Gastrocnemius medialis (tissue), 4 donors: ENCODE measurements around the gene RARA. TPM values are rescaled to one million over a fixed set of nuclear protein-coding genes. Genes with fewer than 3 reads are reported as not detected.

Experiments used
- ATAC-seq, 2 donors: fragments of 150-250 bp; one replicate each; pipeline ENCODE4 v1.9.1; 2016
- DNase-seq, 2 donors: peaks; one replicate each; pipeline ENCODE4 v3.0.0-alpha.2; 2019
- H3K27ac ChIP-seq, 4 donors: fragments of 200-600 bp; sonication (generic); 1 replicate in 1 of 4; 2 replicates in 3 of 4; pipeline ENCODE4 v1.5.1; 2016 to 2018; ENCODE audit warnings: mild to moderate bottlenecking in 2 of 4, moderate library complexity in 1 of 4
- H3K27me3 ChIP-seq, 3 donors: fragments of 200-600 bp; sonication (generic) in 2 of 3; 1 replicate in 1 of 3; 2 replicates in 2 of 3; pipeline versions ENCODE4 v1.5.1 to v1.6.0; 2016 to 2019; ENCODE audit warnings: mild to moderate bottlenecking in 1 of 3, moderate library complexity in 1 of 3
- H3K36me3 ChIP-seq, 2 donors: fragments of 200-600 bp; sonication (generic) in 1 of 2; one replicate each; pipeline ENCODE4 v1.5.1; 2017 to 2018
- H3K4me1 ChIP-seq, 2 donors: fragments of 200-600 bp; sonication (generic) in 1 of 2; one replicate each; pipeline ENCODE4 v1.5.1; 2016 to 2017; ENCODE audit warnings: mild to moderate bottlenecking in 2 of 2
- H3K4me3 ChIP-seq, 4 donors: fragments of 200-600 bp; sonication (generic) in 3 of 4; 1 replicate in 1 of 4; 2 replicates in 3 of 4; pipeline ENCODE4 v1.5.1; 2016 to 2019; ENCODE audit warnings: mild to moderate bottlenecking in 2 of 4
- H3K9me3 ChIP-seq, 3 donors: fragments of 200-600 bp; sonication (generic) in 2 of 3; 1 replicate in 1 of 3; 2 replicates in 2 of 3; pipeline ENCODE4 v1.5.1; 2016 to 2019
- POLR2A ChIP-seq, 2 donors: fragments of 450-650 bp; IDR thresholded peaks; one replicate each; pipeline ENCODE4 v1.6.1; 2017; ENCODE audit warnings: antibody characterized with exemption in 2 of 2, mild to moderate bottlenecking in 2 of 2, moderate library complexity in 2 of 2
- in situ Hi-C, 4 donors: fragments of 200-750 bp; cut with MboI; loops; one replicate each; pipeline versions ENCODE4 v1.15.0 to v1.8.0; 2017; ENCODE audit warnings: low sequenced_read_pairs in 4 of 4
- intact Hi-C: fragments of 100-400 bp; cut with DNase I; formaldehyde crosslinking; loops from one replicate; pipeline ENCODE4 v1.15.1; 2023; ENCODE audit warnings: low total_unique reads
- total RNA-seq, 4 donors: library from RNA; depleted of rRNA; stranded (reverse); fragments of >200 nt; gene quantifications; one replicate each; pipeline versions ENCODE4 v1.1.0 to v1.2.3, GENCODE V29; 2016
- TF ChIP-seq, protein P1 (sequence below), 5 experiments: fragments of 450-650 bp in 3 of 5; fragments of 200-600 bp in 2 of 5; sonication (generic) in 2 of 5; IDR thresholded peaks in 4 of 5; conservative IDR thresholded peaks in 1 of 5; 1 replicate in 4 of 5; 2 replicates in 1 of 5; pipeline ENCODE4 v1.5.1; 2016 to 2019; ENCODE audit warnings: antibody characterized with exemption in 5 of 5, mild to moderate bottlenecking in 3 of 5, moderate library complexity in 3 of 5

RARA gene
- total RNA-seq, 4 donors from 2014 or later, result 20.3 to 67.0 (median 48.4) TPM

DNA sequence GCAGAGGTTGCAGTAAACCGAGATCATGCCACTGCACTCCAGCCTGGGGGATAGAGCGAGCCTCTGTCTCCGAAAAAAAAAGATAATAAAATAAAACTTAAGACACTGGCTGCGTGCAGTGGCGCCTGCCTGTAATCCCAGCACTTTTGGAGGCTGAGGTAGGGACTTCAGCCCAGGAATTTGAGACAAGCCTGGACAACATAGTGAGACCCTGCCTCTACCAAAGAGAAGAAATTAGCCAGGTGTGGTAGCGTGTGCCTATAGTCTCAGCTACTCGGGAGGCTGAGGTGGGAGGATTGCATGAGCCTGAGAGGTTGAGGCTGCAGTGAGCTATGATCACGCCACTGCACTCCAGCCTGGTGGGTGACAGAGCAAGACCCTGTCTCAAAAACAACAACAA lies 26.6 kb downstream of the RARA start:
- no peaks in the 10 kb centered on the region for H3K9me3 ChIP-seq
- H3K36me3 ChIP-seq, result no peaks in the 10 kb centered on the region
- H3K27me3 ChIP-seq, result no peaks in the 10 kb centered on the region
- ATAC-seq (no peak), DNase-seq (no peak)
- in situ Hi-C loops, result no loop called here
- TF ChIP-seq POLR2A (IDR thresholded peaks at IDR 0.05), result peak in 1 of 2 donors; percentile 13
- TF ChIP-seq, protein P1, sequence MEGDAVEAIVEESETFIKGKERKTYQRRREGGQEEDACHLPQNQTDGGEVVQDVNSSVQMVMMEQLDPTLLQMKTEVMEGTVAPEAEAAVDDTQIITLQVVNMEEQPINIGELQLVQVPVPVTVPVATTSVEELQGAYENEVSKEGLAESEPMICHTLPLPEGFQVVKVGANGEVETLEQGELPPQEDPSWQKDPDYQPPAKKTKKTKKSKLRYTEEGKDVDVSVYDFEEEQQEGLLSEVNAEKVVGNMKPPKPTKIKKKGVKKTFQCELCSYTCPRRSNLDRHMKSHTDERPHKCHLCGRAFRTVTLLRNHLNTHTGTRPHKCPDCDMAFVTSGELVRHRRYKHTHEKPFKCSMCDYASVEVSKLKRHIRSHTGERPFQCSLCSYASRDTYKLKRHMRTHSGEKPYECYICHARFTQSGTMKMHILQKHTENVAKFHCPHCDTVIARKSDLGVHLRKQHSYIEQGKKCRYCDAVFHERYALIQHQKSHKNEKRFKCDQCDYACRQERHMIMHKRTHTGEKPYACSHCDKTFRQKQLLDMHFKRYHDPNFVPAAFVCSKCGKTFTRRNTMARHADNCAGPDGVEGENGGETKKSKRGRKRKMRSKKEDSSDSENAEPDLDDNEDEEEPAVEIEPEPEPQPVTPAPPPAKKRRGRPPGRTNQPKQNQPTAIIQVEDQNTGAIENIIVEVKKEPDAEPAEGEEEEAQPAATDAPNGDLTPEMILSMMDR (IDR thresholded peaks at IDR 0.05 in 4 of 5, conservative IDR thresholded peaks at IDR 0.05 in 1 of 5), result no peak
- H3K4me1 ChIP-seq, result peaks cover 89 to 95% of the 10 kb centered on the region in 2 donors
- H3K4me3 ChIP-seq, result no peak overlapping the region
- peak overlapping the region; percentile 95 to 100 (median 98) for H3K27ac ChIP-seq
- intact Hi-C loops, result no loop called here

DNA sequence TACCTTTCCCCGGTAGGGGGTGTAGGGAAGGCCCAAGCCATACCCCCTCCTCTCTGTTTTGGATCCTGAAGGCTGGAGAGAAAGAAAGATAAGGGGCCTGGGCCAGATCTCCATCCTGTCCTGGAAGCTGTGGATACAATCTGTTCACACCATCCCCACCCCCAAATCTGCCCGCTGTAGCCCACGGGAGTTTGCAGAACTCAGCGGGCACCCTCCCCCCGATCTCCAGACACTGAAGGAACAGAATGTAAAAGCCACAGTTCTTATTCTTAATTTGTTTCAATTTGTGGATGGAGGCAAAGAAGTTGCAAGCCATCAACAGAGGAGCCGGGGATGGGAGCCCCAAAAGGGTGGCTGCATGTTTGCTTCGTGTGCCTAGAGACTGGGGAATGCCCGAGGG lies 28.4 kb downstream of the RARA start:
- Histone ChIP-seq H3K4me3 (no peak overlapping the region), H3K9me3 (no peaks in the 10 kb centered on the region), H3K4me1 (peaks cover 77 to 86% of the 10 kb centered on the region in 2 donors), H3K27ac (peak overlapping the region; percentile 95 to 100 (median 98)), H3K27me3 (no peaks in the 10 kb centered on the region), H3K36me3 (no peaks in the 10 kb centered on the region)
- no peak for DNase-seq
- no peak for ATAC-seq
- in situ Hi-C loops, result no loop called here
- intact Hi-C loops, result no loop called here
- TF ChIP-seq POLR2A (IDR thresholded peaks at IDR 0.05), result no peak
- TF ChIP-seq, protein P1 (IDR thresholded peaks at IDR 0.05 in 4 of 5, conservative IDR thresholded peaks at IDR 0.05 in 1 of 5), result no peak

DNA sequence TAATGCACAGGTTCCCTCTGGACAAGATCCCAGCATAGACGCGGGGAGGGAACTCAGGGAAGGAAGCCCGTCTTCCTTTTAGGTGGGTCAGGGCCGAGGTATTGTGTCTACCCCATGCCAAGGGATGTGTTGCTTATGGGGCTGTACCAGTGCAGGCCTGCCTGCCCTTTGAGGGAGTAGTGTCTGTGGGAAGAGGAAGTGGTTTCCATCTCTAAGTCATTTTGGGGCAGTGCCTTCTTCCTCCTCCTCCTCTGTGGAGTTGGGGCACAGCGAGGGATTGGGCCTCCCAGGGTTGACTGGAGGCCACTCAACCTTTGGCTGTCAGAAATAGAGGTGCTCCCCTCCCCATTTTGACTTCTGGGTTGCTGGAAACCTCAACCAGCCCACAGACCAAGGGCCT lies 29.1 kb downstream of the RARA start:
- Histone ChIP-seq H3K4me1 (peaks cover 75 to 84% of the 10 kb centered on the region in 2 donors), H3K27me3 (no peaks in the 10 kb centered on the region), H3K4me3 (no peak overlapping the region), H3K27ac (peak overlapping the region; percentile 95 to 100 (median 98)), H3K9me3 (no peaks in the 10 kb centered on the region), H3K36me3 (no peaks in the 10 kb centered on the region)
- intact Hi-C loops, result no loop called here
- TF ChIP-seq, protein P1 (IDR thresholded peaks at IDR 0.05 in 4 of 5, conservative IDR thresholded peaks at IDR 0.05 in 1 of 5), result no peak
- TF ChIP-seq POLR2A (IDR thresholded peaks at IDR 0.05), result no peak
- ATAC-seq, result no peak
- in situ Hi-C loops, result no loop called here
- DNase-seq, result no peak

DNA sequence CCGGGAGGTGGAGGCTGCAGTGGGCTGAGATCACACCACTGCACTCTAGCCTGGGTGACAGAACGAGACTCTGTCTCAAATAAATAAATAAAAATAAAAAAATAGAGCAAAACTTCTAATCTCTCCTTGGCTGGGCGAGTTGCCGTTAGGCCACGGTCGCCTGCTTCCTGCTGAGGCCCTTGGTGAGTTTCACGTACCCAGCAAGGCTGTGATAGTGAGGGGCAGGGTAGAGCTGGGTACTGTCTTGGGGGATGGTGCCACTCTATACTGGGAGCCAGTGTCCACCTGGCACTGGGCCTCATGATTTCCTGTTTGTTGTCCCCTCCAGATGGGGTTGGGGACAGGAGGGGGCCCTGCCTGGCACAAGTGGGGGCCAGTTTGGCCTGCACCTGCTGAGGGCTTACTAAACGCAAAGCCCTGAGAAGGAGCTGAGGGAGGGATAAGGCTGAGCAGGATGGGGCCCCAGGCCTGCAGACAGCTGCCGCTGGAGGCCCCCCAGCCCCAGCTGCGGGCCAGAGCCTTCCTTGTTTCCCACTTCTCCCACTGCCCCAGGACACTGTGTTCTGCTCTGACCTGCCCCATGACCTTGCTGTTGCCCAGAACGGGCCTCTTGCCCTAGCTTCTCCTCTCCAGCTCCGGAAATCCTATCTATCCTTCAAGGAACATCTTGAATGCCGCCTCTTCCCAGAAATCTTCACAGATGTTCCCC lies 30.1 kb downstream of the RARA start:
- in situ Hi-C loops, result no loop called here
- Histone ChIP-seq H3K4me1 (peaks cover 75 to 84% of the 10 kb centered on the region in 2 donors), H3K9me3 (no peaks in the 10 kb centered on the region), H3K36me3 (no peaks in the 10 kb centered on the region), H3K4me3 (no peak overlapping the region), H3K27ac (peak overlapping the region; percentile 95 to 100 (median 98)), H3K27me3 (no peaks in the 10 kb centered on the region)
- intact Hi-C loops, result no loop called here
- TF ChIP-seq, protein P1 (IDR thresholded peaks at IDR 0.05 in 4 of 5, conservative IDR thresholded peaks at IDR 0.05 in 1 of 5), result no peak
- TF ChIP-seq POLR2A (IDR thresholded peaks at IDR 0.05), result peak in 1 of 2 donors; percentile 14
- ATAC-seq (peak in 1 of 2 donors; percentile 31), DNase-seq (peak in 1 of 2 donors; percentile 80)
